WERI-Rb-1 (cell line): ENCODE measurements around the gene AFF2.

Source experiments
- DNase-seq: peaks from one replicate; pipeline ENCODE4 v3.0.0-alpha.2; 2020
- H3K27ac ChIP-seq: fragments of 250-450 bp; sonication (Bioruptor Pico); 2 replicates; pipeline ENCODE4 v1.5.1; 2020; ENCODE audit warnings: mild to moderate bottlenecking, moderate library complexity
- H3K27me3 ChIP-seq: fragments of 250-450 bp; sonication (Bioruptor Pico); 2 replicates; pipeline ENCODE4 v1.5.1; 2021; ENCODE audit warnings: mild to moderate bottlenecking, low read depth, moderate library complexity; ENCODE audit not compliant: insufficient read depth, severe bottlenecking
- H3K36me3 ChIP-seq: fragments of 250-450 bp; sonication (Bioruptor Pico); 2 replicates; pipeline ENCODE4 v1.5.1; 2020; ENCODE audit warnings: mild to moderate bottlenecking, moderate library complexity
- H3K4me3 ChIP-seq: 2 replicates; pipeline ENCODE4 v1.5.1; 2011; ENCODE audit warnings: low read depth, mild to moderate bottlenecking, control low read depth, low read length
- H3K9me3 ChIP-seq: fragments of 250-450 bp; sonication (Bioruptor Pico); 2 replicates; pipeline ENCODE4 v1.5.1; 2021; ENCODE audit warnings: mild to moderate bottlenecking, moderate library complexity; ENCODE audit not compliant: severe bottlenecking
- CTCF ChIP-seq: IDR thresholded peaks from 2 replicates; pipeline ENCODE4 v1.5.1; 2011; ENCODE audit warnings: low read depth, mild to moderate bottlenecking, control low read depth, inconsistent platforms, low read length

The AFF2 gene

GRCh38 chrX:148961985-148962384 is 461.6 kb downstream of the AFF2 start:
- no peak for TF ChIP-seq CTCF

GRCh38 chrX:148976571-148977400 is 476.4 kb downstream of the AFF2 start:
- Histone ChIP-seq H3K9me3 (no peaks in the 10 kb centered on the region), H3K36me3 (no peaks in the 10 kb centered on the region), H3K4me3 (no peak overlapping the region), H3K27me3 (peaks cover 2% of the 10 kb centered on the region), H3K27ac (no peak overlapping the region)
- no peak for TF ChIP-seq CTCF
- no peak for DNase-seq

More at GRCh38 chrX:148961985-148962384, 461.6 kb downstream of the AFF2 start:
- Histone ChIP-seq H3K36me3 (no peaks in the 10 kb centered on the region), H3K9me3 (no peaks in the 10 kb centered on the region), H3K4me3 (no peak overlapping the region), H3K27ac (no peak overlapping the region), H3K27me3 (no peaks in the 10 kb centered on the region)
- no peak for DNase-seq

GRCh38 chrX:148979786-148980185 is 479.4 kb downstream of the AFF2 start:
- Histone ChIP-seq H3K9me3 (no peaks in the 10 kb centered on the region), H3K27me3 (peaks cover 2% of the 10 kb centered on the region), H3K4me3 (no peak overlapping the region), H3K27ac (no peak overlapping the region), H3K36me3 (no peaks in the 10 kb centered on the region)
- DNase-seq, result no peak
- no peak for TF ChIP-seq CTCF

- H3K9me3 ChIP-seq, result no peaks in the 10 kb centered on the region
- DNase-seq, result no peak
- H3K27ac ChIP-seq, result no peak overlapping the region
- no peaks in the 10 kb centered on the region for H3K36me3 ChIP-seq
- TF ChIP-seq CTCF, result no peak
- no peaks in the 10 kb centered on the region for H3K27me3 ChIP-seq
- H3K4me3 ChIP-seq, result no peak overlapping the region
Measured at GRCh38 chrX:148984238-148984637, 483.8 kb downstream of the AFF2 start.

- no peaks in the 10 kb centered on the region for H3K36me3 ChIP-seq
- no peaks in the 10 kb centered on the region for H3K9me3 ChIP-seq
- no peak overlapping the region for H3K4me3 ChIP-seq
- DNase-seq, result no peak
- no peaks in the 10 kb centered on the region for H3K27me3 ChIP-seq
- H3K27ac ChIP-seq, result no peak overlapping the region
- TF ChIP-seq CTCF, result no peak
Measured at GRCh38 chrX:148991502-148991901, 491.1 kb downstream of the AFF2 start.

- H3K27ac ChIP-seq, result no peak overlapping the region
- no peak overlapping the region for H3K4me3 ChIP-seq
- H3K9me3 ChIP-seq, result no peaks in the 10 kb centered on the region
- TF ChIP-seq CTCF, result no peak
- H3K27me3 ChIP-seq, result peaks cover 5% of the 10 kb centered on the region
- no peaks in the 10 kb centered on the region for H3K36me3 ChIP-seq
- DNase-seq, result no peak
Measured at GRCh38 chrX:148995661-148996060, 495.2 kb downstream of the AFF2 start.
